HG02973 (cell line): Measurements from ENCODE around the gene INPP4B.

ENCODE experiments used
- ATAC-seq: cut with Tn5 transposase; IDR thresholded peaks from one replicate; pipeline ENCODE4 v1.9.1; 2021; ENCODE audit warnings: moderate library complexity; ENCODE audit not compliant: unreplicated experiment

INPP4B gene

GRCh38 chr4:142383800-142384470, 462.2 kb downstream of the INPP4B start:
- no peak for ATAC-seq

- no peak for ATAC-seq
Observed at GRCh38 chr4:142383354-142383753, 462.7 kb downstream of the INPP4B start.

- no peak for ATAC-seq
Observed at GRCh38 chr4:142380052-142380602, 466.0 kb downstream of the INPP4B start.

- no peak for ATAC-seq
Observed at GRCh38 chr4:142379277-142380051, 466.6 kb downstream of the INPP4B start.

GRCh38 chr4:142378179-142378578, 467.9 kb downstream of the INPP4B start:
- no peak for ATAC-seq

- no peak for ATAC-seq
Observed at GRCh38 chr4:142377342-142378091, 468.6 kb downstream of the INPP4B start.

GRCh38 chr4:142376204-142376603, 469.9 kb downstream of the INPP4B start:
- ATAC-seq = no peak

GRCh38 chr4:142373610-142374009, 472.5 kb downstream of the INPP4B start:
- ATAC-seq = no peak

- no peak for ATAC-seq
Observed at GRCh38 chr4:142372530-142373260, 473.4 kb downstream of the INPP4B start.

- ATAC-seq = no peak
Observed at GRCh38 chr4:142369141-142369540, 477.0 kb downstream of the INPP4B start.

- ATAC-seq = no peak
Observed at GRCh38 chr4:142367418-142368180, 478.5 kb downstream of the INPP4B start.

GRCh38 chr4:142366769-142367181, 479.3 kb downstream of the INPP4B start:
- no peak for ATAC-seq

- ATAC-seq = no peak
Observed at GRCh38 chr4:142365391-142365790, 480.7 kb downstream of the INPP4B start.

- no peak for ATAC-seq
Observed at GRCh38 chr4:142363686-142364085, 482.4 kb downstream of the INPP4B start.

- ATAC-seq = no peak
Observed at GRCh38 chr4:142361981-142362380, 484.1 kb downstream of the INPP4B start.

- no peak for ATAC-seq
Observed at GRCh38 chr4:142360657-142361056, 485.4 kb downstream of the INPP4B start.

- ATAC-seq = no peak
Observed at GRCh38 chr4:142358656-142359055, 487.4 kb downstream of the INPP4B start.

- no peak for ATAC-seq
Observed at GRCh38 chr4:142356801-142357200, 489.3 kb downstream of the INPP4B start.

- ATAC-seq = no peak
Observed at GRCh38 chr4:142356118-142356759, 489.9 kb downstream of the INPP4B start.
